Measurements from ENCODE around the gene ARL15. TPM values are rescaled to one million over a fixed set of nuclear protein-coding genes. Genes with fewer than 3 reads are reported as not detected.

ARL15 gene
- polyA plus RNA-seq, 1 of the 3 experiments (the other 2 are of a cell fraction): 6.4 TPM

GRCh38 chr5:54332720-54333119 is 22.3 kb upstream of the ARL15 start:
- H2AFZ ChIP-seq (ENCODE audit: low read depth): no peak overlapping the region
- H3K27me3 ChIP-seq (ENCODE audit: insufficient read depth): no peaks in the 10 kb centered on the region
- TF ChIP-seq MAX (IDR thresholded peaks at IDR 0.05; ENCODE audit: low read depth): no peak
- no peak for TF ChIP-seq JUND (IDR thresholded peaks at IDR 0.05)
- TF ChIP-seq TEAD4 (IDR thresholded peaks at IDR 0.05; ENCODE audit: borderline replicate concordance, insufficient read depth): no peak
- no peak for TF ChIP-seq FOXJ3 (CRISPR knock-in tag; IDR thresholded peaks at IDR 0.05)
- no peak for TF ChIP-seq MEF2A (IDR thresholded peaks at IDR 0.05; ENCODE audit: borderline replicate concordance, low read depth)
- TF ChIP-seq, protein P1, sequence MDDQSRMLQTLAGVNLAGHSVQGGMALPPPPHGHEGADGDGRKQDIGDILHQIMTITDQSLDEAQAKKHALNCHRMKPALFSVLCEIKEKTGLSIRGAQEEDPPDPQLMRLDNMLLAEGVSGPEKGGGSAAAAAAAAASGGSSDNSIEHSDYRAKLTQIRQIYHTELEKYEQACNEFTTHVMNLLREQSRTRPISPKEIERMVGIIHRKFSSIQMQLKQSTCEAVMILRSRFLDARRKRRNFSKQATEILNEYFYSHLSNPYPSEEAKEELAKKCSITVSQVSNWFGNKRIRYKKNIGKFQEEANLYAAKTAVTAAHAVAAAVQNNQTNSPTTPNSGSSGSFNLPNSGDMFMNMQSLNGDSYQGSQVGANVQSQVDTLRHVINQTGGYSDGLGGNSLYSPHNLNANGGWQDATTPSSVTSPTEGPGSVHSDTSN (IDR thresholded peaks at IDR 0.05): no peak
- no peak for TF ChIP-seq CTCF (IDR thresholded peaks at IDR 0.05)
- no peak for TF ChIP-seq FOXM1 (IDR thresholded peaks at IDR 0.05; ENCODE audit: low read depth)
- no peak for TF ChIP-seq IRF3 (IDR thresholded peaks at IDR 0.05; ENCODE audit: low read depth, low read length)
- TF ChIP-seq NFIC (IDR thresholded peaks at IDR 0.05; ENCODE audit: borderline replicate concordance): no peak
- TF ChIP-seq TAF1 (IDR thresholded peaks at IDR 0.05; ENCODE audit: borderline replicate concordance, low read depth, low read length): no peak
- no peak overlapping the region for H3K4me2 ChIP-seq
- H3K9me2 ChIP-seq: no peaks in the 10 kb centered on the region
- CTCF ChIA-PET: interaction anchor here (1.2 to 1.3 kb wide), 2 partner anchors 14 to 24 kb away, joined by 3 read pairs; no protein-coding TSS in a partner anchor
- no peaks in the 10 kb centered on the region for H4K20me1 ChIP-seq (ENCODE audit: insufficient read depth)
- no peaks in the 10 kb centered on the region for H3K4me1 ChIP-seq (ENCODE audit: control insufficient read depth in 1 of 2, insufficient read depth in 2 of 2, low read depth in 1 of 2, low read length in 1 of 2)
- no peak overlapping the region for H3K4me3 ChIP-seq (ENCODE audit: low read depth in 2 of 2, low read length in 1 of 2)
- H3K27ac ChIP-seq (ENCODE audit: low read depth in 2 of 2, low read length in 1 of 2): no peak overlapping the region
- peaks cover 22% of the 10 kb centered on the region for H3F3A ChIP-seq (replicated peaks; ENCODE audit: insufficient read depth)
- no peaks in the 10 kb centered on the region for H3K9me3 ChIP-seq
- no peaks in the 10 kb centered on the region for H3K79me2 ChIP-seq (ENCODE audit: insufficient read depth)
- 25% methylated on average over 1 of the region's 1 CpG for WGBS (ENCODE audit: low lambda C conversion rate)
- no peak overlapping the region for H3K9ac ChIP-seq
- DNase-seq: no peak
- POLR2A ChIA-PET: no interaction called here
- H3K36me3 ChIP-seq (replicated peaks in 1 of 2; ENCODE audit: control insufficient read depth in 1 of 2, insufficient read depth in 2 of 2, low read length in 1 of 2): no peaks in the 10 kb centered on the region

All from SK-N-SH (cell line).